ENCODE results near the gene GPALPP1.

GPALPP1 gene

DNA sequence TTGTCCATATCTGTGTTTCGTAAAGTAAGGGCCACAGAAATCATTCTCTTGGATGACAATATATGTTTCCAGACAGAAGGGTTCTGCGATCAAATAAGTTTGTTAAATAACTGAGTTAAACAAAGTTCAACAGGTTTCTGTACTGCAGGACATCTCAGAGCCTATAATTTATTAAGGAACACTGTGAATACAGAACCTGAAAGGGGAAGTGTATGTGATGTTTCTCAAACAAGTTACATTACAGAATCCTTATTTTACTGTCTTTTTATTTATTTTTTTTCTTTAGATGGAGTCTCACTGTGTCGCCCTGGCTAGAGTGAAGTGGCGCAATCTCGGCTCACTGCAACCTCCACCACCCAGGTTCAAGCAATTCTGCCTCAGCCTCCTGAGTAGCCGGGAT is 75.6 kb downstream of the GPALPP1 start:
- no peak for DNase-seq

DNA sequence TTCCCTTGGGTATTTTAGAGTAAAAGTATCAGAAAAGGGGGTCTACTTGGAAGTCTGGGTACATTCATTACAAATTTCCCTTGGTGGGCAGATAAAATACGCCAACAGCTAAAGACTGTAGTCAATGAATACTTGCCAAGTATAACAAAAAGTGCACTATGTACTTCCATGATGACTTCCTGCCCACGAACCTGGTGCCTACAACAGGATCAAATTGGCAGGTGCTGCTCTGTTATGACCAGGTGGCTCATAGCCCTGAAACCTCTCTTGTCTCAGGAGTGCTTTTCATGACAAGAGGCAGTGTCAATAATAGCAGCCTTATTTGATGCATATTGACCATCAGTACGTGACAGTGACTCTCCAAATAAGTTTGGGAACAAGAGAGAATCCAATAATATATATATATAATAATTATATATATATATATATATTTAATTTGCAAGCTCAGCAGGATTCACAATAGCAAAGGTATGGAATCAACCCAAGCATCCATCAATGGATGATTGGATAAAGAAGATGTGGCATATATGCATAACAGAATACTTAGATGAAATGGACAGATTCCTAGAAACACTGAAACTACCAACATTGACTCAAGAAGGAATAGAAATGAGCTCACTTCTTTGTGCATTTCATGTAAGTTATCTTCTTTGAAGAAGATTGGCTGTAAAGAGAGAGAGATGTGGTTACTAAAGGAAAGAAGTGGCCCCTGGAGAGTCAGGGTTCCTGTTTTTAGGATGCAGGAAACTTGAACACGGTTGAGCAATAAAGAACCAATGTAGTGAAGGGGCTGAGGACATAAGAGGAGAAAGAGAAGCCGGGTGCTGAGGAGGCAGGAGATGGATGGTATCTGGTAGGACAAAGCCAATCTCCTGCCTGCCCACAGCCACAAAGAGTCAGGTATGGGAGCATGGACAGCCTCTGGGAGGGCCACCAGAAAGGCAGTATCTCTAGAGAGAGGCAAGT is 79.0 kb downstream of the GPALPP1 start:
- no peak for DNase-seq

DNA sequence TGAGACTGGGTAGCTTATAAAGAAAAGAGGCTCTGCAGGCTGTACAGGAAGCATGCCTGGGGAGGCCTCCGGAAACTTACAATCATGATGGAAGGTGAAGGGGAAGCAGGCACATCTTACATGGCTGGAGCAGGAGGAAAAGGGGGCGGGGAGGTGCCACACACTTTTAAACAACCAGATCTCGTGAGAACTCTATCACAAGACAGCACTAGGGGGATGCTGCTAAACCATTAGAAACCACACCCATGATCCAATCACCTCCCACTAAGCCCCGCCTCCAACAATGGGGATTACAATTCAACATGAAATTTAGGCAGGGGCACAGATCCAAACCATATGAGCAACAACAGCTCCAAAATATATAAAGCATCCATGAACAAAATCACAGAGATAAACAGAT is 84.5 kb downstream of the GPALPP1 start:
- no peak for DNase-seq

DNA sequence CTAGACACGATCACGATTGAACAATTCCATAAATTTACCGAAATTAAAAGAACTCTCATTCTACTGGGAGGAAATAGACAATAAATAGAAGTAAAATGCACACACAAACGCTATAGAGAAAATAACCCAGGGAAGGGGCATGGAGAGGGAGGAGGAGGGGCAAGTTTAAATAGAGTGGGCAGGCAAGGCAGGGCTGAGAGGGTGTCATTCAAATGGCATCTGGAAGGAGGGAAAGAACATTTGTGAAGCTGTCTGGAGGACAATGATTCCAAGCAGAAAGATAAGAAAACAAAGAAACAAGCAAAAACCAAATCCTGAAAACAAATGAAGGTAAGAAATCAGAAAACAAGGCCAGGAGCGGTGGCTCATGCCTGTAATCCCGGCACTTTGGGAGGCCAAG is 85.4 kb downstream of the GPALPP1 start:
- DNase-seq = no peak

DNA sequence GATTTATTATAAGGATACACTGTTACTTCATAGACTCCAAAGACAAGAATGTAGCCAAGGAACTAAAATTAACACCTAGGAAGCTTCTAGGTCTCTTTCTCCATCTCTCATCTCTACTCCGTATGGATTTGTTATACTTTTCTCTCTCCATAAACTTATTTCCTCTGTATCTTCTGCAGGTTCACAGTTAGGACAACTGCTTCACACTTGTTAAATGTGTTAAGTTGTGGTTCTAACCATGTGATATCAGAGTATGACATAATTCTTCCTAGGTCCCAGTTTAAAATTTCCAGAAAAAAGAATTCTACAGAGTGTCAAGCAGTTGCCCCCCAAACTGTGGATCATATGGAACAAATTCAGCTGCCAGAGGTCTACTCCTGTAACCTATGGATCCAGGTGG is 88.7 kb downstream of the GPALPP1 start:
- no peak for DNase-seq
